Breast epithelium (tissue), 4 donors: ENCODE results near the gene PPP1R3G. TPM values are rescaled to one million over a fixed set of nuclear protein-coding genes. Genes with fewer than 3 reads are reported as not detected.
A peak's percentile ranks its signal among the peaks of the same experiment; 100 is the strongest.

ENCODE experiments used
- DNase-seq, 2 donors: peaks; one replicate each; pipeline ENCODE4 v3.0.0-alpha.2; 2019; ENCODE audit warnings: low spot score in 2 of 2
- H3K27ac ChIP-seq, 2 donors: fragments of 200-600 bp; sonication (generic) in 1 of 2; one replicate each; pipeline ENCODE4 v1.5.1; 2016 to 2019; ENCODE audit warnings: mild to moderate bottlenecking in 1 of 2
- H3K27me3 ChIP-seq, 2 donors: fragments of 200-600 bp; sonication (generic) in 1 of 2; one replicate each; pipeline versions ENCODE4 v1.5.1 to v1.6.0; 2017 to 2019; ENCODE audit warnings: control low read depth in 1 of 2, mild to moderate bottlenecking in 1 of 2
- H3K36me3 ChIP-seq: fragments of 200-600 bp; one replicate; pipeline ENCODE4 v1.5.1; 2019
- H3K4me1 ChIP-seq, 2 donors: fragments of 200-600 bp; sonication (generic); one replicate each; pipeline ENCODE4 v1.5.1; 2016 to 2019; ENCODE audit warnings: control low read depth in 1 of 2
- H3K4me3 ChIP-seq, 3 donors: fragments of 200-600 bp; sonication (generic); 1 replicate in 2 of 3; 2 replicates in 1 of 3; pipeline ENCODE4 v1.5.1; 2016 to 2019; ENCODE audit warnings: mild to moderate bottlenecking in 3 of 3, moderate library complexity in 2 of 3
- H3K9me3 ChIP-seq, 2 donors: fragments of 200-600 bp; sonication (generic) in 1 of 2; one replicate each; pipeline ENCODE4 v1.5.1; 2016 to 2019; ENCODE audit warnings: control low read depth in 1 of 2
- POLR2A ChIP-seq: fragments of 450-650 bp; IDR thresholded peaks from one replicate; pipeline ENCODE4 v1.6.1; 2016; ENCODE audit warnings: antibody characterized with exemption, mild to moderate bottlenecking, moderate library complexity
- POLR2AphosphoS5 ChIP-seq, 3 donors: sonication (generic); formaldehyde crosslinking; IDR thresholded peaks; one replicate each; pipeline ENCODE4 v1.6.1; 2017; ENCODE audit warnings: antibody characterized with exemption in 3 of 3
- intact Hi-C: fragments of 100-400 bp; cut with DNase I; formaldehyde crosslinking; loops from one replicate; pipeline ENCODE4 v1.15.1; 2023; ENCODE audit warnings: low total_unique reads
- total RNA-seq, 3 donors: library from RNA; depleted of rRNA; stranded (reverse); fragments of >200 nt; gene quantifications; one replicate each; pipeline ENCODE4 v1.1.0, GENCODE V29; 2016
- TF ChIP-seq, protein P1 (sequence below), 3 donors: fragments of 450-650 bp; IDR thresholded peaks; one replicate each; pipeline ENCODE4 v1.5.1; 2016 to 2017; ENCODE audit warnings: antibody characterized with exemption in 3 of 3, mild to moderate bottlenecking in 3 of 3, moderate library complexity in 3 of 3

The PPP1R3G gene
- total RNA-seq, 3 donors from 2014 or later = 1.2 to 3.2 (median 1.6) TPM

DNA sequence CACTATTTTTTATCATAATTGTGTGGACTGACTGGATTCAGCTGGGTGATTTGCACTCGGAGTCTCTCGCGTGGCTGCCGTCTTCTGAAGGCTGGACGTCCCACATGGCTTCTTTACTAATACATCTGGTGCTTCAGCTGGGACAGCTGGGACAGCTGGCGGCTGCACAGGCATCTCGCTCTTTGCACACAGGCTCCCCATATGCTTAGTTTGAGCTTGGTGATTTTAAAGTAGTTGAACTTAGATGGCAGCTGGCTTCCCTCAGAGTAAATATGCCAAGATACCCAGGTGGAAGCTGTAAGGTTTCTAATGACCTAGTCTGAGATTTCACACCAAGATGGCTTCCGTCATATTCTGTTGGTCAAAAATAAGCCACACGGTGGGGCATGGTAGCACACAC is 38.7 kb upstream of the PPP1R3G start:
- Histone ChIP-seq H3K9me3 (peaks cover 5 to 9% of the 10 kb centered on the region in 2 donors), H3K36me3 (no peaks in the 10 kb centered on the region), H3K27ac (no peak overlapping the region), H3K4me3 (no peak overlapping the region), H3K4me1 (no peaks in the 10 kb centered on the region), H3K27me3 (no peaks in the 10 kb centered on the region)
- DNase-seq = no peak
- TF ChIP-seq, protein P1, sequence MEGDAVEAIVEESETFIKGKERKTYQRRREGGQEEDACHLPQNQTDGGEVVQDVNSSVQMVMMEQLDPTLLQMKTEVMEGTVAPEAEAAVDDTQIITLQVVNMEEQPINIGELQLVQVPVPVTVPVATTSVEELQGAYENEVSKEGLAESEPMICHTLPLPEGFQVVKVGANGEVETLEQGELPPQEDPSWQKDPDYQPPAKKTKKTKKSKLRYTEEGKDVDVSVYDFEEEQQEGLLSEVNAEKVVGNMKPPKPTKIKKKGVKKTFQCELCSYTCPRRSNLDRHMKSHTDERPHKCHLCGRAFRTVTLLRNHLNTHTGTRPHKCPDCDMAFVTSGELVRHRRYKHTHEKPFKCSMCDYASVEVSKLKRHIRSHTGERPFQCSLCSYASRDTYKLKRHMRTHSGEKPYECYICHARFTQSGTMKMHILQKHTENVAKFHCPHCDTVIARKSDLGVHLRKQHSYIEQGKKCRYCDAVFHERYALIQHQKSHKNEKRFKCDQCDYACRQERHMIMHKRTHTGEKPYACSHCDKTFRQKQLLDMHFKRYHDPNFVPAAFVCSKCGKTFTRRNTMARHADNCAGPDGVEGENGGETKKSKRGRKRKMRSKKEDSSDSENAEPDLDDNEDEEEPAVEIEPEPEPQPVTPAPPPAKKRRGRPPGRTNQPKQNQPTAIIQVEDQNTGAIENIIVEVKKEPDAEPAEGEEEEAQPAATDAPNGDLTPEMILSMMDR (IDR thresholded peaks at IDR 0.05) = no peak
- no peak for TF ChIP-seq POLR2A
- TF ChIP-seq POLR2AphosphoS5 (IDR thresholded peaks at IDR 0.05) = no peak
- intact Hi-C loops = no loop called here

DNA sequence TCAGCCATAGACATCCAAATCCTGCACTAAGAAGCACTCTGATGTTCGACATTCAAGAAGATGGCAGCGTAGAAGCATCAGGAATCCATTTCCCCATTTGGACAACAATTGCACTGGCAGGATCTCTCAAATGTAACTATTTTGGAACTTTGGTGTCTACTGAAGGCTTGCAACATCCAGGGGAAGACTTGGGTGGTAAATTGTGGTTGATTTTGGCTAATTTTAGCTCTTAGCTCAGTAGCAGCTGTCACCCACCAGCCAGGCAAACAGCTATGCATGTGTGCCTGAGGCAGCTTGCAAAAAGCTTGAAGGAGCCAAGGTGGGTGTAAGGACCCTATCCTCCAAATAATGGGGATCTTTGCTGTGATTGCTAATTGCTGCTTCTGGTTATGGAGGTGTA is 35.1 kb upstream of the PPP1R3G start:
- Histone ChIP-seq H3K27ac (no peak overlapping the region), H3K27me3 (no peaks in the 10 kb centered on the region), H3K9me3 (peaks cover 10 to 15% of the 10 kb centered on the region in 2 donors), H3K4me1 (no peaks in the 10 kb centered on the region), H3K4me3 (no peak overlapping the region), H3K36me3 (no peaks in the 10 kb centered on the region)
- TF ChIP-seq POLR2AphosphoS5 (IDR thresholded peaks at IDR 0.05) = no peak
- TF ChIP-seq POLR2A = no peak
- TF ChIP-seq, protein P1 (IDR thresholded peaks at IDR 0.05) = no peak
- no peak for DNase-seq
- intact Hi-C loops = no loop called here

DNA sequence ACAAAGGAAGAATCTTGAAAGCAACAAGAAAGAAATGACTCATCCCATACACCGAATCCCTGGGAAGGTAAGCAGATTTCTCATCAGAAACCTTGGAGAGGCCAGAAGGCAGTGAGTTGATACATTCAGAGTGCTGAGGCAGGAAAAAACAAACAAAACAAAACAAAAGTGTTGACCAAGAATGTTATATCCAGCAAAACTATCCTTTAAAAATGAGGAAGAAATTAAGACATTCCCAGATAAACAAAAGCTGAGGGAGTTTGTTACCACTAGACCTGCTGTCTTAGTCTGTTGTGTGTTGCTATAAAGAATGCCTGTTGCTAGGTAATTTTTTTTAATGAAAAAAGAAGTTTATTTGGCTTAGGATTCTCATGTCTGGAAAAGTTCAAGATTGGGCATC is 33.7 kb upstream of the PPP1R3G start:
- intact Hi-C loops = no loop called here
- DNase-seq = no peak
- TF ChIP-seq, protein P1 (IDR thresholded peaks at IDR 0.05) = no peak
- TF ChIP-seq POLR2AphosphoS5 (IDR thresholded peaks at IDR 0.05) (no peak), POLR2A (no peak)
- Histone ChIP-seq H3K9me3 (peaks cover 10 to 15% of the 10 kb centered on the region in 2 donors), H3K27me3 (no peaks in the 10 kb centered on the region), H3K36me3 (no peaks in the 10 kb centered on the region), H3K4me1 (no peaks in the 10 kb centered on the region), H3K4me3 (no peak overlapping the region), H3K27ac (no peak overlapping the region)

DNA sequence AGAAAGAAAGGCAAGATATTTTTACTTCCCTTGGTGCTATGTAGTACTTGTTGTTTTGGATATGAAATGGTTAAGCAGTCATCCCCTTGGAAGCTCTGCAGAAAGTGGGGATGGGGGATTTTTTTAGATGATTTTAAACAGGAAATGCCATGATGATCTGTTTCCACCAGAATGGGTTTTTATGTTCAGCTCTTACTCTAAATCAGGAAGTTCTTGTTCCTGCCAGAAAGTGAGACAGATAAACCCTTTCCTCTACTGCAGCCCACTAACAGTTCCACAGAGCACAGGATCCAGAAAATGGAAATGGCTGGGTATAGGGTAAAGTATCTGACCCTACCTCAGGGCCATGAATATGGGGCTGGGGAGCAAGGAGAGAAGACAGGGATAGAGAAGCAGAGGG is 32.1 kb upstream of the PPP1R3G start:
- Histone ChIP-seq H3K27ac (no peak overlapping the region), H3K9me3 (peaks cover 10 to 15% of the 10 kb centered on the region in 2 donors), H3K4me3 (no peak overlapping the region), H3K36me3 (no peaks in the 10 kb centered on the region), H3K4me1 (no peaks in the 10 kb centered on the region), H3K27me3 (no peaks in the 10 kb centered on the region)
- TF ChIP-seq POLR2AphosphoS5 (IDR thresholded peaks at IDR 0.05) = no peak
- TF ChIP-seq, protein P1 (IDR thresholded peaks at IDR 0.05) = no peak
- no peak for TF ChIP-seq POLR2A
- DNase-seq = no peak
- intact Hi-C loops = no loop called here

DNA sequence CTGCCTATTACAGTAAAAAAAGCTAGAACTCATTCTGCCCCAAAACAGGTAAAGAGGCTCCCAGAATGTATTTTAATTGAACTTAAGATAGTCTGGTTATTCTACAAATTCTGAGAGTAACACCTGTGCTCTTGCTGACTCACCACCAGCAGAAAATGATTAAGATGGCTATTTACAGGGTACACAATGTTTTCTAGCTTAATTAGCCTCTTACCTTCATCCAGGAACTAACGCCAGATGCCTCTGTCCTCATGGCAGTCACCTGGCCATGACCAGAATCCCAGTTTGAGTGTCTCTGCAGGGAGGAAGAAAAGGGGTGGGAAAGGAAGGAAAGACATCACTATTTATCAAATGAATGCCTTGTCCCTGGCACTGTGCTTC is 31.3 kb upstream of the PPP1R3G start:
- H3K9me3 ChIP-seq = peaks cover 10 to 15% of the 10 kb centered on the region in 2 donors
- H3K4me3 ChIP-seq = no peak overlapping the region
- H3K27ac ChIP-seq = peak overlapping the region in 1 of 2 donors; percentile 72
- H3K27me3 ChIP-seq = no peaks in the 10 kb centered on the region
- no peak for DNase-seq
- H3K4me1 ChIP-seq = no peaks in the 10 kb centered on the region
- H3K36me3 ChIP-seq = no peaks in the 10 kb centered on the region
- TF ChIP-seq, protein P1 (IDR thresholded peaks at IDR 0.05) = no peak
- TF ChIP-seq POLR2AphosphoS5 (IDR thresholded peaks at IDR 0.05) (no peak), POLR2A (no peak)
- intact Hi-C loops = no loop called here
